Measurements from ENCODE around the gene TPD52L2.

- TF ChIP-seq GATA3 (IDR thresholded peaks at IDR 0.05; ENCODE audit: low read depth, low read length) (no peak), GATA2 (IDR thresholded peaks at IDR 0.05; ENCODE audit: low read depth, low read length) (no peak)
Observed at GRCh38 chr20:63935447-63935846, 70.4 kb downstream of the TPD52L2 start.

Data from SH-SY5Y (cell line).